AG08396 (cell line): ENCODE measurements around the gene UTS2B.

Experiments used
- DNase-seq: peaks from one replicate; pipeline ENCODE4 v3.0.0; 2012; ENCODE audit warnings: low spot score, mixed read lengths

The UTS2B gene

GRCh38 chr3:191321019-191321767 is 9.1 kb downstream of the UTS2B start:
- DNase-seq, result no peak

- DNase-seq, result no peak
These were observed 10.0 kb downstream of the UTS2B start for GRCh38 chr3:191320316-191320715.

GRCh38 chr3:191316876-191317603 is 13.3 kb downstream of the UTS2B start:
- no peak for DNase-seq

- DNase-seq, result no peak
These were observed 16.1 kb downstream of the UTS2B start for GRCh38 chr3:191314109-191314728.

- DNase-seq, result no peak
These were observed 17.0 kb downstream of the UTS2B start for GRCh38 chr3:191313296-191313695.

GRCh38 chr3:191307341-191307740 is 23.0 kb downstream of the UTS2B start:
- no peak for DNase-seq

GRCh38 chr3:191306428-191306827 is 23.9 kb downstream of the UTS2B start:
- no peak for DNase-seq

GRCh38 chr3:191303596-191303995 is 26.7 kb downstream of the UTS2B start:
- DNase-seq, result no peak

GRCh38 chr3:191302451-191302850 is 27.9 kb downstream of the UTS2B start:
- no peak for DNase-seq

- no peak for DNase-seq
These were observed 28.4 kb downstream of the UTS2B start for GRCh38 chr3:191301782-191302411.

- DNase-seq, result no peak
These were observed 29.3 kb downstream of the UTS2B start for GRCh38 chr3:191301017-191301416.

- no peak for DNase-seq
These were observed 29.9 kb downstream of the UTS2B start for GRCh38 chr3:191300422-191300821.

- no peak for DNase-seq
These were observed 31.5 kb downstream of the UTS2B start for GRCh38 chr3:191298846-191299245.

- DNase-seq, result no peak
These were observed 34.2 kb downstream of the UTS2B start for GRCh38 chr3:191296041-191296541.

- no peak for DNase-seq
These were observed 36.0 kb downstream of the UTS2B start for GRCh38 chr3:191294291-191294690.

GRCh38 chr3:191292243-191293015 is 37.9 kb downstream of the UTS2B start:
- no peak for DNase-seq

GRCh38 chr3:191290311-191291025 is 39.9 kb downstream of the UTS2B start:
- DNase-seq, result no peak

GRCh38 chr3:191283400-191283799 is 46.9 kb downstream of the UTS2B start:
- DNase-seq, result no peak

- DNase-seq, result no peak
These were observed 47.8 kb downstream of the UTS2B start for GRCh38 chr3:191282251-191283185.

- DNase-seq, result no peak
These were observed 49.4 kb downstream of the UTS2B start for GRCh38 chr3:191280882-191281281.
